NCI-H1694 treated with DMSO at 0.1 percent for 48 hours (cell line): ENCODE measurements around the gene CKMT2.
A peak's percentile ranks its signal among the peaks of the same experiment; 100 is the strongest.

ENCODE experiments used
- DNase-seq: peaks from one replicate; lab custom pipeline; 2025; lab: John Stamatoyannopoulos, UW

CKMT2 gene

DNA sequence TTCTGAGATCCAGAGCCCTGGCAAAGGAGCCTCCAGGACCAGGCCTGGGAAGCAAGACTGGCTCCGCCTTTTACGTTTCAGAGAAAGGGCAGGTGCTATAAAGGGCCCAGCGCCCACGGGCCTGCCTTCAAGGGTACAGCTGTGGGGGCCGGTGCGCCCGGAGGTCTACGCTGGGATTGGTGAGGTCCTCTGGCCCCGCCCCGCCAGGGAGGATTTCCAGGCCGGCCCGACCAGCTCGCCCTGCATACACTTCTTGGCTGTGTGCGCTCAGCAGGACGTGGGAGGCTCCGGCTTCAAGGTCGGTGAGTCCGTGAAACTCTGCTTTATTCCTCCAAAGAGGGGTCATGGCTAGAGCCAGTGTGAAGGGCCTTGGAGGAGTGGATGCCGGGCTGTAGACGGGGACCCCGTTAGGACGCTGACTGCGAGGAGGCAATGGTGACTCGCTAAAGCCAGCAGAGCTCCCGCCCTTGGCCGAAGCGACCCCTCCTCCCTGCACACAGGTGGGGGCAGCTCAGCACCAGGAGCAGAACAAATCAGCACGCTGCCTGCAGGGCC is at the start of gene CKMT2:
TSS of gene CKMT2 (plus strand) at position 243 of the 555 bp plus-strand sequence. CDS start 17,811 bp downstream, outside the sequence.
- DNase-seq, result no peak

DNA sequence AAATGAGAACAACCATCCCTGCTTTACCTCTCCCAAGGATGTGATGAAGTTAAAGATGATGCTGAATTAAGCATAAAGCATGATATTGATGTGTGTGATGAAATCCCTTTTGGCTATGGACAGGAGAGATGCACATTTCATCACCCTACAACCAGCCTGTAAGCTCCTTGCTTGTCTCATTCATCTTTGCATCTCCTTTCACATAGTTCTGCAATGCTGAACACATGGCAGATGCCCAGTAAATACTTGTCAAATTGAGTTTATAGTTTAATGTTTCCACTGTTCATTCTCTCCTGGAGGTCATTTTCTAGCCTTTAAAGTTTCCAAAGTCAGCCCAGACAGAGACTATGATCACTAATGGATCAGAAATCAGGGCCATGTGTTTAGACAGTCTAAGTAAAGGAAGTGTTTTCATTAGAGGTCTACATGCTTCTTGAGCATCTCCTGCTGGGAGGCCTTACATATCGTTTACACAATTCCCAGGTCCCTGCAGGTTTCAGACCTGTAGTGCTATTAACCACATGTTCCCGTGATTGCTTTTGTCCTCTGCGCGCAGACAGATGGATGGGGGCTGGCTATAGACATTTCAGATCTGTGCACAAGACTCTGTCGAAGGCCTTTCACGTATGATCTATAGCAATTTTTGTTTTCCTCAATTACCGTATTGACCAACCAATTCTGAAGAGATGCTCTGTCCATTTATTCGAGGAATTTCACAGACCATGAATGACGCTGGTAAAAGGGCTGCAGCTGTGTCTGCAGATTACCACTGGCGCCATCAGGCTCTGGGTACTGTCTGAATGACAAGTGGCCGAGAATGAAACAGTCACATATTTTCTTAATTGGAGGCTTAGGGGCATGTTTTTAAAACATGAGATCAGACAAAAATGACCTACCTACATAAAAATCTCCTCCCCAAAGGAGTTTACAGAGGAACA is 49.0 kb upstream of the CKMT2 start:
- no peak for DNase-seq

- DNase-seq, result no peak
Observed at GRCh38 chr5:81184749-81185110, 48.4 kb upstream of the CKMT2 start.

DNA sequence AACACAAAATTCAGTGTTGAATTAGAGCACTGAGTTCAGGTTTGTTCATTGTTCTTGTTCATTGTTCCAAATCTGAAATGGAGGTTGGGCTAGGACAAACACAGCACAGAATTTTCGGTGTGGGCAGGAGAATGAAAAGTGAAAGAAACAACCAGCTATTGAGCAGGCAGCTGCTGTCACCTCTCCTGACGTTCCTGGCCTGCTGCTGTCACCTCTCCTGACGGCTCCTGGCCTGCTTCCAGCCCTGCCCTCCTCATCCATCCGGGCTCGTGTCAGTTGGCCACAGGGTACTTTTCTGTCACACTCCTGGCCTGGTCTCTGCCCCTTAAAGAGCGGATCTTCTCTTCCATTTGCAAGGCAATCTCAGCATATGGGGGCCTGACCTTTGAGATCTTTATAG is 45.2 kb upstream of the CKMT2 start:
- peak; percentile 5 for DNase-seq

DNA sequence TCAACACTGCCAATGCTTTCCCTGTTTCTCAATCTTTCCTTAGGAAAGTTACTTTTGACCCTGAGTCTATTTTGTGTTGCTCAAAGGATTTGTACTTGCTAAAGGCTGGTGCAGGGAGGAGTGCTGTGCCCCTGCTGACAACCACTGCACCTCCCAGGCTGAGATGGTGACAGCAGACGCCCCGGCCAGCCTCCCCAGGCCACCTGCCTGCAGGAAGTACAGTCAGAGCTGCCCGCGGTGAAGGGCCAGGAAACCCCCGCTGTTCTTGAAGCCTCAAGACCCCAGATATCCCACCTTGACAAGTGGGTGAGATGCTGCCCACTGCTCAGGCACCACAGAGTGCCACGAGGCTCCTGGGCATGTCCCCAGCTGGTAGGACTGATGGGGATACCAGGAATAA is 44.2 kb upstream of the CKMT2 start:
- no peak for DNase-seq

- no peak for DNase-seq
Observed at GRCh38 chr5:81189875-81190498, 43.1 kb upstream of the CKMT2 start.

- no peak for DNase-seq
Observed at GRCh38 chr5:81191726-81192372, 41.3 kb upstream of the CKMT2 start.

DNA sequence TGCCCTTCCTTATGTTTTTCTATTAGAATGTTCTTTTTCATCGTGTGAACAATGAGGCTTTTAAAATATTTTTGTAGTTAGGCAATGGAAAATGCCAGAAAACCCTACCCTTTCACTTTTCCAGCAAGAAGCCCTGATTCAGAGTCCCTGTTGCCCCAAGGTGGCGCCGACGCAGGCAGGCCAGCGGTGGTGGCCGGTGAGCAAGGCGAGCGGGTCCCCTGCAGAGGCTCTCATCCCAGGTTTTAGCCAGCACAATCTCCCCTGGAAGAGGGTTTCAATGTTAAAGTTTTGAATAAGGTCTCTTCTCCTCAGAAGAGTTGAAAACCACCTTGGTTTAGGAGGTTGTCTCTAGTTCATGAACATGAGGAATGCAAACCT is 40.8 kb upstream of the CKMT2 start:
- no peak for DNase-seq

DNA sequence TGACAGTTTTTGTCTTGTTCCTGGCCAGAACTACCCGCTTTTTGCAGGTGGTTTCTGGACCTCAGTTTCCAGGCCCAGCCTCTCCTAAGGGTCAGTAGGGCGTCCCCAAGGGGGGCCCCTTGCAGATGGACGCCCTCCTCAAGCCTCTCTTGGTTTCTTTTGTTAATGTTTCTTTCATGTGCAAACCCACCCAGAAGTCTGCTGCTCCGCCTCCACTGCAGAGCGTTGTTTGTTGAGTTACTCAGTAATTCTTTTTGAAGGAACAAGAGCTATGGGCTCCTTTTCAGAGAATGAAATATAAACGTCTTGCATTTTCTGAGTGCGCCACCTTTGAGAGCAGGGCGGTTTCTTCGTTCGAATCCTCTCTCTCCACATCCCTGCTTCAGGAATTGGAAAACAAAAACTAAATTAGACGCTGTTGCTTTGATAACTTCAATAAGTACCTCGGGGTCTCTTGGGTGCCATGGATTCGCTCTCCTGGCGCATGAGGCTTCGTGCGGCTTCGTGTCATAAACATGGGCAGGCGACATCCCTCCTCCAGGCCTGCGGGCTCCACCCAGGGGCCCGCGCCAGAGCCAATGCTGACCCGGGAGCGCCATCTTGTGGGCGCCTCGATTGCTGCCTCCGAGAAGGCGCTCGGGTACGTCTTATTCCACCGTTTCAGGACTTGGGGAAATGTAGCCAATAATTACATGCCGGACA is 38.3 kb upstream of the CKMT2 start:
- DNase-seq, result peak; percentile 70

DNA sequence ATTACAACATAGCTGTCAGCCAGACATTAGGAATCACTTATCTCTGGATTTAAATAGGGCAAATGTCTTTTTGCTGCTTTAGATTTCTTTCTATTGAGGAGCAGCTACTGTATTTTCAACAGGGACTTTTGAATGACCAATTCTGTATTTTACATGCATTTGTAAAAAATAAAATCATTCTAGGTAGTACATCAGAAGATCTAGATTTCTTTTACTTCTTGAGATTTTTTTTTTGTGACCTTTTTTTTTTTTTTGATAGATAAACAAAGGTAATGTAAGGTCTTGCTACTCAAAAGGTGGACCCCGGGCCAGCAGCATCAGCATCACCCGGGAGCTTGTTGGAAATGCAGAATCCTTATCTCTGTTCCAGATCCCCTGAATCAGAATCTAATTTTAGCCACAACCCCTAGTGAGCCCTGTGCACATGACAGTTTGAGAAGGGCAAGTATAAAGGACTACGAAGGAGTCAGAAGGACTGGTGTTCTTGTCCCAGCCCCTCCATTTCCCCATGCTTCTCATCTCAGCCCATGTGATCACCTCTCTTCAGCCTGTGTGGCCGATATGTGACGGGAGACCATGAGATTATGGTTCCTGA is 37.7 kb upstream of the CKMT2 start:
- DNase-seq, result no peak

- DNase-seq, result no peak
Observed at GRCh38 chr5:81202655-81203054, 30.5 kb upstream of the CKMT2 start.

DNA sequence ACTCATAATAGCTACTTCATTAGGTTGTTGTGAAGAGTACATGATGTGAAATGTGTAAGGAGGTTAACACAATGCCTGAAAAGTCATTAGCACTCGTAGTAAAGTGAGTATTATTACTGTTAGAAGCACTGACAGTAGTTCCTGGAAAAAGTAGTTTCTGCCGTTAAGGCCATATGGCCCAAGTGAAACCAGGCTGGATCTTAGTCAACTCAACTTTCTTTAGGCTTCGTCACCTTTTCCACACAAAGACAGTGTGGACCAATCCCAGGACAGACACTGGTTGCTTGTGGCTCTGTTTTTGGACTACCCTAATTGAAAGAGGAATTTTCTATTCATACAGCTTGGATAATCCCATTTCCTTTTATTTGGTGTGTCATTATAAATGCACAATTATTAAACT is 29.4 kb upstream of the CKMT2 start:
- DNase-seq, result no peak

DNA sequence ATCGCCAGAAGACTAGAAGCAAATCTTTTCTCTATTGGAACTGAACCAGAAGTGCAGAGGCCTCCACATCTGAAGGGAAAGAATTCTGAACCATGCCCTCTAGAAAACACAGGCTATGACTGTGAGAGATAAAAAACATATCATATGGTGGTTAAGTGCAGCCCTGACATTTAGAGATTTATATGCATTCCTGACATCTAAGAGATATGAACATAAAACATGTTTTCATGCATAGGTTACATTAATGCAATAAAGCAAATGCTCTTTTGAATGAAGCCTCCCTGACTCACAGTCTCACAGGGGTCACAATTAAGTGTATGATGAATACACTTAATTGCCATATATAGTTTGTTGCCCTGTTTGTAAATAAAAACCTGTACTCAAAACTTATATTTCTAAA is 28.9 kb upstream of the CKMT2 start:
- DNase-seq, result no peak

GRCh38 chr5:81205058-81205457 is 28.1 kb upstream of the CKMT2 start:
- no peak for DNase-seq

DNA sequence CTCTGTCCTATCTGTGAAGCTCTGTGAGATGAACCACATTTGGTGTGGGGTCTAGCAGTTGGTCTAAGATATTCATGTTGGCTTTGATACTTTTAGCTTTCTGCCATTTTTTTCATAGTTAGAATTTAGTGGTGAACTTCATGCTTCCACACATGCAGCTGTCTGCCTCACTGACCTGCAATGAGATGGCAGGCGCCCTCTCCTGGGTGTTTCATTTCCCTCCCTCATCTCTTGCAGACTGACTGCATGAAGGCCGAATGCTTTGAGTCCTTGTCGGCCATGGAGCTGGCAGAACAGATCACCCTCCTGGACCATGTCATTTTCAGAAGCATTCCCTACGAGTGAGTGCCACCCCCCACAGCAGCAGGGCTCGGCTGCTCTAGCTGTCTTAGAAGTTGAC is 26.1 kb upstream of the CKMT2 start:
- DNase-seq, result no peak

- no peak for DNase-seq
Observed at GRCh38 chr5:81208904-81209303, 24.2 kb upstream of the CKMT2 start.

GRCh38 chr5:81209386-81209785 is 23.7 kb upstream of the CKMT2 start:
- DNase-seq, result no peak

GRCh38 chr5:81209869-81210493 is 23.1 kb upstream of the CKMT2 start:
- no peak for DNase-seq

- no peak for DNase-seq
Observed at GRCh38 chr5:81212211-81212751, 20.8 kb upstream of the CKMT2 start.

- DNase-seq, result no peak
Observed at GRCh38 chr5:81213070-81213469, 20.1 kb upstream of the CKMT2 start.

- DNase-seq, result no peak
Observed at GRCh38 chr5:81214848-81215247, 18.3 kb upstream of the CKMT2 start.
